ENCODE measurements around the gene UST.

Gene UST

GRCh38 chr6:149118737-149119653 is 372.2 kb downstream of the UST start:
- no peak for DNase-seq (ENCODE audit: low read depth in 2 of 2)

DNA sequence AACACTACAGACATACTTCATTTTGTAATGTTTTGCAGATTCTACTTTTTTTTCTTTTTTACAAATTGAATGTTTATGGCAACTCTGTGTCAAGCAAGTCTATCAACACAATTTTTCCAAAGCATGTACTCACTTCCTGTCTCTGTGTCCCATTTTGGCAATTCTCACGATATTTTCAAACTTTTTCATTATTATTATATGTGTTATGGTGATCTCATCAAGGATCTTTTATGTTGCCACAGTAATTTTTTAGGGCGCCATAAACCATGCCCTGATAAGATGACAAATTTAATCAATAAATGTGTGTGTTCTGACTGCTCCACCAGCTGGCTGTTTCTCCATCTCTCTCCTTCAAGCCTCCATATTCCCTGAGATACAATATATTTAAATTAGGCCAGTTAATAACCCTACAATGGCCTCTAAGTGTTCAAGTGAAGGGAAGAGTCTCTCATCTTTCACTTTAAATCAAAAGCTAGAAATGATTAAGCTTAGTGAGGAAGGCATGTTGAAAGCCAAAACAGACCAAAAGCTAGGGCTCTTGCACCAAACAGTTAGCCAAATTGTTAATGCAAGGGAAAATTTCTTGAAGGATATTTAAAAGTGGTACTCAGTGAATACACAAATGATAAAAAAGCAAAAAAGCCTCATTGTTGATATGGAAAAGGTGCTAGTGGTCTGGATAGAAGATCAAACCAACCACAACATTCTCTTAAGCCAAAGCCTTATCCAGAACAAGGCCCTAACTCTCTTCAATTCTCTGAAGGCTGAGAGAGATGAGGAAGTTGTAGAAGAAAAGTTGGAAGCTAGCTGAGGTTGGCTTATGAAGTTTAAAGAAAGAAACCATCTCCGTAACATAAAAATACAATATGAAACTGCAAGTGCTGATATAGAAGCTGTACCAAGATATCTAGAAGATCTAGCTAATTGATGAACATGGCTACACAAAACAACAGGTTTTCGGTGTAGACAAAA is 376.3 kb downstream of the UST start:
- DNase-seq (ENCODE audit: low read depth in 2 of 2), result no peak

DNA sequence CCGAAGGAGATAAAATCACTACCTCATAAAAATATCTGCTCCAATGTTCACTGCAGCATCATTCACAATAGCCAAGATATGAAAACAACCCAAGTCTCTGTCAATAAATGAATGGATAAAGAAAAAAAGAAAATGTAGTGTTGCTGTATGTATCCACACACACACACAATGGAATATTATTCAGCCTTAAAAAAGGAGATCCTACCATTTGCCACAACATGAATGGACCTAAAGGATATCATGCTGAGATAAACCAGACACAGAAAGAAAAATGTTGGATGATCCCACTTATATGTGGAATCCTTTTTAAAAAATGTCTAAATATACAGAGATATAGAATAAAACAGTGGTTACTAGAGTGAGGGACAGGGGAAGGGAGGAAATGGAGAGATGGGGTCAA is 378.5 kb downstream of the UST start:
- DNase-seq (ENCODE audit: low read depth in 2 of 2), result no peak
